HG02623 (cell line): ENCODE data around the gene TBC1D22A.

Source experiments
- ATAC-seq: cut with Tn5 transposase; IDR thresholded peaks from one replicate; pipeline ENCODE4 v1.9.1; 2021; ENCODE audit warnings: moderate library complexity; ENCODE audit not compliant: unreplicated experiment

TBC1D22A gene

DNA sequence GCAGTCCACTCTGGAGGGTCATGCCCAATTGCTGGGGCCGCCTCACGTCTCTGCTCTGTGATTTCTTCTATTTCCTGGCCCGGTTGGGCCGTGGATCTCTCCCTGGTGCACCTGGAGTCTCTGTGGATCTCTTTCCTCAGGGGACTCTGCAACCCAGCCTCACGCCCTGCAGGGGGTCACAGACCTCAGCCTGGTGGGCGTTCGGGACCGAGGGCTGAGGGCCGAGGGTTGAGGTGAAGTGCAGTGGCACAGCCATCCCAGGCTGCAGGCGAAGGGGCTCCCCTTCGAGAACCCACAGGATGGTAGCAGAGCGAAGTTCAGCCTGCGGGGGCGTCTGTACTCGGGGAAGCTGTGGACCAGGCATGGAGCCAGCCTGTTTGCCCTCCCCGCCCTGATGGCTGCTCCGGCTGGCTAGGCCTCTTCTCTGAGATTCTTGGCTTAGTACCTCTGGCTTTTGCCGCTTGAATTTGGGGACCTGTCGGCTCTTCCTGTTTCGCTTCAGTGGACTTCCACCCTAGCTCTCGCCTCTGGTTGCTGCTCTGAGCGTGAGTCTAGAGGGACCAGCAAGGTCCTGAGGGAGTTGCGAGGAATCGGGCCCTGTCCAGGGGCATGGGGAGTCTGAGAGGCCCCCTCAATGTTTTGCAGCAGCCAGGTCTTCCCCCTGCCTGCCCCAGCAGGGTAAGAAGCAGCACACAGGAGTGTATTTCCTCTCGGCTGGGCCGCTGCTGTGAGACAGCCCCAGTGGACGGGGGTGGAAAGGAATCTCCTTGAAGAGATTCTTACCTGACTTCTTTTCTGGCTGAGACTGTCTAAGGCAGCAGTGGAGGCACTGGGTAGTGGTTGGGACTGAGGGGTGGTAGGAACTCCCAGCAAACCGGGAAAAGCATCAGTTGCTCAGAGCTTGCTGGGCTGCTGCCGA is 140.8 kb downstream of the TBC1D22A start:
- ATAC-seq: no peak

DNA sequence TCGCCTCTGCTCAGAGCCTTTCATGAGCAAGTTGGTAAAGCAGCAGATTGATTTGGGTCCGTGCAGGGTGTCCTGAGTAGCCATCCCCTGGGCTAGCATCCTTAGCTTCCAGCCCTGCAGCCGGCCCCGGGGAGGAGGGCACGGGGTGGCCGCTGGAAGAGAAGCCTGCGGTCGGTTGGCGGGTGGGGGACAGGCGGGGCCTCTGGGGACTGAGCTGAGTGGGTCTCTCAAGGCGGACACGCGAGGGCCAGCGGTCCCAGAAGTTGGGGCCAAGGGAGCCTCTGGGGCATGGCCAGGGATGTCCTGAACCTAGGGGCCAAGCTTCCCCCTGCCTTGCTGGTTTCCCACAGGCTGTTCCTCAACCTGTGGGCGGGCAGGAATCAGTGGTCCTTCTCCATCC is 143.0 kb downstream of the TBC1D22A start:
- ATAC-seq: no peak

DNA sequence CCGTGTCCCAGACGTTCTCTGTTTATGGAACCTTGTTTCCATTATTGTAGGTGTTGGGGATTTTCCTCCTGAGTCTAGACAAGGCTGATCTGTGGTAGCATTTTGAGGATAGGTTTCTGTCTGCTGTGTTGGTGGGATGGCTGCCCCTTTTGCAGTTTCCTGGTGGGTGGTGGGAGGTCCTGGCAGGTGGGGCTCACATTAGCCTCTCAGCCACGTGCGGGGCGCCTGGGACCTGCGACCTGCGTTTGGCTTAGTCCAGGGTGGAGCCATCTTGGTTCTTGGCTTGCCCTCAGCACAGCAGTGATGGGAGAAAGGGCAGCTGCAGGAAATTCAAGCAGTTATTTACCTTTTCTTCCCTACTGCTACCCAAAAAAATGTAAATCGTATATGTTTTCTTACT is 143.4 kb downstream of the TBC1D22A start:
- ATAC-seq: no peak

DNA sequence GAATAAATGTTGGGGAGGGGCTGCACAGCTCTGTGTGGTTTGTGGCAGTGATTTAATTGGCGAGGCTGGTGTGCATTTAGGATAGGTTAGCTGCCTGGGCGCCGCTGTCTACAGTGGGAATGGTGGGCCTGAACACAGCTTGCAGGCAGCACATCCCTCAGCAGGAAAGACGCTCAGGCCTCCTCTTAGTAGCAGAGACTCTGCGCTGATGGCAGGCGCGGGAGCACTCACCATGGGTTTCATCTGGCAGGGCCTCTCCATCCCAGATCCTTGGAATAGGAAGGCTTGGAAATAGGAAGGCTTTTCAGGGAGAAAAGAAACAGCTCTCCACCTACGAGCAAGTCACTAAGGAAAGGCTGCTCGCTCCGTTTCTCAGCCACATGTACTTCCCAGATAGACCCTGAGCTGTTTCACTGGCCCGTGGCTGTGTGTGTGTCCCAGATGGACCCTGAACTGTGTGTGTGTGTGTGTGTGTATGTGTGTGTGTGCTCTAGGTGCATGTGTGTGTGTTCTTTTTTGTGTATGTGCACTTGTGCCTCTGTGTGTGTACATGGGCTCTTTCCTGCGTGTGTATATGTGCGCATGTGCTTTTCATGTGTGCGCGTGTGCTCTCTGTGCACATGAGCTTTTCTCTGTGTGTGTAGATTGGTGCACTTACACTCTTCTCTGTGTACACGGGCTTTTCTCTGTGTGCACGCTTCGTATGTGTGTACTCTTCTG is 144.0 kb downstream of the TBC1D22A start:
- ATAC-seq: no peak

DNA sequence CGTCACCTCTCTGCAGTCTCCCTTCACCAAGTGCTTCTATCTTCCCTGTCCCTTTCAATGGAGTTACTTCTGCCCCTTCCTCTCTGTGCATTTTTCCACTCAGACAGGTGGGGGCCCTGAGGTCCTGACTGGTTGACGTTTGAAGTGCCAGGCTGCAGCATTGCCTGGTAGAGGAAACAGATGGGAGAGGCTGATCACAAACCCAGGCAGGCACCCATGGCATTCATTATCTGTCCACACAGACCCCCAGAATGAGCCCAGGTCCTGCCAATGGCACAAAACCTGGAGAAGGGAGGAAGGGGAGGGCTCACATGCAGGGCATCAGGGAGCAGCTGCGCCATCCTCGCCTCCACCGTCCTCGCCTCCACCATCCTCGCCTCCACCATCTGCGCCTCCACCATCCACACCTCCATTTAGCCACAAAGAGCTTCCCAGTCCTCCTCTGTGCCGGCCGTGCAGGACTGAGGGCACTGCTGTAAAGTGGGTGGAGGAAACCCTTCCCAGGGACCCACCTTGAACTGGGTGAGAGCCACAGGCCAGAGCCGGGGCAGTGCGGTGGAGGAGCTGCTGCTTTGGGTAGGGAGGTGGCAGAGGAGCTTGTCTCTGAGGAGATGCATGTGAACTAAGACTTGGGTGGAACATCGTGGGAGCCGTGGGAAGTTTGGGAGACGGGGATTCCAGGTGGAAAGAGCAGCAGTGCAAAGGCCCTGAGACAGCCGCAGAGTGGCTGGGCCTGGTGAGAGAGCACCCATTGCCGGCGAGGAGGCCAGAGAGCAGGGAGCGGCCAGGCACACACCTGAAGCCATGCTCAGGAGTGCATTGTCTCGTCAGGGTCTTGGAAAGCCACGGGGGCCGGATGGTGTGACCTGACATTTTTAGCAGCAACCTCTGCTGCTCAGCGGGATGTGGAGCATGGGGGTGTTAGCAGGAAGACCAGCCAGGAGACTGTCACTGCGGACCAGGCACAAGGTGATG is 145.1 kb downstream of the TBC1D22A start:
- no peak for ATAC-seq

DNA sequence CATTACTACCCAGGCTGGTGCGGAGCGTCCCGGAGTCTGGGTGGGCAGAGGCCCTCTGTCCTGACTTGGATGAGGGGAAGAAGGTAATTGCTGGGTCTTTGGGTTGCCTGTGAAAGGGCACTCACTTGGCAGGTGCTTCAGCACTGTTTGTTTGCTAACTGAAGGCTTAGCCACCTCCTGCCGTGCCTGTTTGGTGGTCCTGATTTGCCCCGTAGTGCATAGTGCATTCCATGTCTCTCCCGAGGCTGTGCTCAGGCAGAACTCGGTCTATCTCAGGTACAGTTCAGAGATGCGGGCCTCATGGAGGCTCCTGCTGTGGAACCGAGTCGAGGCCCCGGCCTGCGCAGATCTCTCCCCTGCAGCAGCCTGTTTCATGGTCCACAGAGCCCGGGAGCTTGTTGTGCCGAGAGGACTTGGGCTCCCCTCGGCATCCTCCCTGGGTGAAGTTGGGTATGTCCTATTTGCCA is 146.2 kb downstream of the TBC1D22A start:
- no peak for ATAC-seq

DNA sequence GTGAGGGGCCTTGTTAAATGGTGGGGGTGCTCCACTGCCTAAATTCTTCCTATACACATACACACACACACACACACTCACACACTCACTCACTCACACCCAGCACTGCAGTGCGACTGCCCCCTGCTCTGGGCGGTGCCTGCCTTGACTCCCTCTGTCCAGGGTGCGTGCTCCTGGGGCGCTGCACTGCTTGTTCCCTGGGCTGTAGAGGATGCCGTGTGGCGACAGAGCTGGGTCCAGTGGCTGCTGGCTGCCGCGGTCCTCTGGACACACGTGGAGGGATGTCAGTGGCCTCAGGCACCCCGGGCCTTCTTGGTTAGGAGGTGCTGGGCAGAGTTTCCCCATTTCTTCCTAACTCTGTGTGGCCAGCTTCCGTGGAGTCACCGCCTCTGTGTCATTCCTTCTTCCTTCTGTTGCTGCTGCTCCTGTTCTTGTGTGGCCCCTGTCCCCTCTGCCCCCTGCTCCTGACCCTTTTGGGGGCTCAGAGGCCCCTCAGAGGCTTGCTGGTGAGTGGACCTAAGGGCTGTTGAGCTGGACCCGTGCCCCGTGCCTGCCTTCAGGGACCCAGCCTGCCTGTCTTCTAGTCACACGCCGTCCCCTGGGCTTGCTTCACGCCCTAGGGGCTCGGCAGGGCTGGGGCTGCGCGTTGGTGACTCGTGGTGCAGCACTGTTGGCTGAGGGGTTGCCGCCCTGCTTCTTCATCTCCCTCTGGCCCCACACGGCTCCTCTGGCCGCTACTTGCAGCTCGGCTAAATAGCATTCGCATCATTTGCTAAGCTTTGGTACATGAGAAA is 147.0 kb downstream of the TBC1D22A start:
- ATAC-seq: no peak

DNA sequence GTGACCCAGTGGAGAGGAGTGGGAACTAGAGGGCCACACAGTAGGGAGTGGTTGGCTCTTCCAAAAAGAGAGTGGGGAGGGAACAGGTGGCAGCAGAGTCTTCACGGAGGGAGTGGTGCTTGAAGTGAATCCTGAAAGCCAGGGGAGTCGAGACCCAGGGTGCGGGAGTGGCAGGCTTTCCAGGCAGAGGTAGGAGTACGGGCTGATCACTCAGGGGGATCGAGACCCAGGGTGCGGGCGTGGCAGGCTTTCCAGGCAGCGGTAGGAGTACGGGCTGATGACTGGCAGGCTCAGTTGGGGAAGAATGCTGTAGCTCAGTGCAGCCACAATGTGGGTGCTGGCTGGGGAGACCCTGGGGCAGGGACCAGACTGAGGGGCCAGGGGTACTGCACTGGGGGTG is 148.2 kb downstream of the TBC1D22A start:
- ATAC-seq: no peak

DNA sequence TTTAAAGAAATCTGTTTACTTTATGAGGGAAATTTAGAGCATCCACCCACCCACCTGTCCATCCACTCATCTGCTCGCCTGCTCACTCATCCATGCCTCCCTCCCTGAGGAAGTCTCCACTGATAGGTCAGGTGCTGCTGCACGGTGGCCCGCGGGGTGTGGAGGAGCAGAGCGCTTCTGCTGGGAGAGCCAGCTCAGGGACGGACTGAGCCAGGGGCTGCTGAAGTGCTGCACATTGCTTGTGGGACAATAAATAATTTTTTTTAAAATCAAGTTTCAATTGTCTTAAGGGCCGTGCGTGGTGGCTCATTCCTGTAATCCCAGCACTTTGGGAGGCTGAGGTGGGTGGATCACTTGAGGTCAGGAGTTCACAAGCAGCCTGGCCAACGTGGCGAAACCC is 148.9 kb downstream of the TBC1D22A start:
- no peak for ATAC-seq

DNA sequence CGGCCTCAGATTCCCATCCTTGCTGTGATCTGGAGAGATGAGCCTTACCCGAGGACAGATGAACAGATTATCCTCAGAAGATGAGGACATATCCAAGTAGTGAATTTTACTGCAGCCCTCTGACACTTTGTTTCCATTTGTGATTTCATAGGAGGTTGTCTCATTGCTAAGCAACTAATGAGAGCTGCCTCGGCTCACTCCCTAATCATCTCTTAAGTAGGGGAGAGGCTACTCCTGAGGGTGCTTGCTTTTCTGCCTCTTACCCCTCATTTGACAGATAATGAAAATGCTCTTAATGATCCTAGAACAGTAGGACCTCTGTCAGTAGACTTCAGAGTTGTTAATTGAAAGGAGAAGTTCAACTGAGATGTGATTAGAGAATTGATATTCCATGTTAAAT is 150.9 kb downstream of the TBC1D22A start:
- no peak for ATAC-seq

DNA sequence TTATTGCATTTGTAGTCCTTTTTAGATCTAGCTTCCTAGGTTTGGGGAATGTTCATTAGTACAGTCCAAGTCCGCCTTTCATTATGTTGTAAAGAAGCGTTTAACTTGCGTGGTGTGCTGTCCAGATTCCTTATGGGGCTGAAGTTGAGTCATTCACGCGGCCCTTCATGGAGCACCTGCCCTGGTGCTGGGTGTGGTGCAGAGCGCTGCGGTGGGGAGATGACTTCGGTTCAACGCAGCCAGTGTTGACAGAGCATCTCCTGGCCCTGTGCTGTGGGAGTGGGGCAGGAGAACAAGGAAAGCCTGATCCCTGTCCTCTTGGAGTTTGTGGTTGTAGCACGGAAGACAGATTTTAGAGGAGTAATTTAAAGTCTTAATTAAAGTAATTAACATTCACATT is 152.0 kb downstream of the TBC1D22A start:
- ATAC-seq: no peak

DNA sequence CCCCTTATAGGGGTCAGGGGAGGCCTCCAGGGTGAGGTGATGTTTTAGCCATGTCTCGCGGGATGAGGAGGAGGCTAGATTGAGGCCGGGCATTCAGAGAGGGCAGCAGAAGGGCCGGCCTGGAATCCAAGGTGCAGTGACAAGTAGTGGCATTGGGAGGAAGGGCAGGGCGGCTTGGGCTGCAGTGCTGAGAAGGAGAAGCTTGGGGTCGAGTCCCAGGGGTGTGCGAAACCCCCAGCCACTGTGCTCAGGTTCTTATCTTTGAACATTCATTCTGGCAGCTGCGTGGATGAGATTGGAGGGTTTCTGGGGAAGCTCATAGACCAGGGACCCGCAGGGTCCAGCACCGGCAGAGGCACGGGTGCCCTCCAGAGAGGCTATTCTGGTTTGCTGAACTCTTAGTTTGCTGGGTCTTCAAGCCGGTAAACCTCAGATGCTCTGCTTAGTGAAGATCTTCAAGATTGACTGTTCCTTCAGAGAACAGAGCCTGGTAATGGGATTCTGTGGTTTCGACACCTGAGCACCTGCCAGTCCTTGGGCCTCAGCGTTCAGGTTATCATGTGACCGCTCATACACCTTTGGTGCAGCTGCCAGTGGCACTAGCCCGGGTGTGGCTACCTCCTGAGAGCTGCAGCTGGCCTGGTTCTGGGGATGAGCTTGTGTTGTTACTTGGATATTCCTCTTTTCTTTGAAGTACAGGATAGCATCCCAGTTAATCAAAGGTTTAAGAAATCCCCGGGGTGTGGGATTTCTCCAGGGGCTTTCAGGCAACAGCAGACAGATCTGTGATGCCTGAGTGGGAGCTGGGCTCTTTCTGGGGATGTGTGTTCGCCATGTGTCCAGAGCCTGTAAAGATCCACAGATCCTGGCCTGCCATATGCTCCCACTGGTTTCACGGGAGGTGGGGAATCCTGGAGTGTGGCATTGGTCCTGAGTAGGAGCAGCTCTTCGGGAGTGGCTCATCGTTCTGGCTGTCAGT is 152.8 kb downstream of the TBC1D22A start:
- ATAC-seq: no peak

DNA sequence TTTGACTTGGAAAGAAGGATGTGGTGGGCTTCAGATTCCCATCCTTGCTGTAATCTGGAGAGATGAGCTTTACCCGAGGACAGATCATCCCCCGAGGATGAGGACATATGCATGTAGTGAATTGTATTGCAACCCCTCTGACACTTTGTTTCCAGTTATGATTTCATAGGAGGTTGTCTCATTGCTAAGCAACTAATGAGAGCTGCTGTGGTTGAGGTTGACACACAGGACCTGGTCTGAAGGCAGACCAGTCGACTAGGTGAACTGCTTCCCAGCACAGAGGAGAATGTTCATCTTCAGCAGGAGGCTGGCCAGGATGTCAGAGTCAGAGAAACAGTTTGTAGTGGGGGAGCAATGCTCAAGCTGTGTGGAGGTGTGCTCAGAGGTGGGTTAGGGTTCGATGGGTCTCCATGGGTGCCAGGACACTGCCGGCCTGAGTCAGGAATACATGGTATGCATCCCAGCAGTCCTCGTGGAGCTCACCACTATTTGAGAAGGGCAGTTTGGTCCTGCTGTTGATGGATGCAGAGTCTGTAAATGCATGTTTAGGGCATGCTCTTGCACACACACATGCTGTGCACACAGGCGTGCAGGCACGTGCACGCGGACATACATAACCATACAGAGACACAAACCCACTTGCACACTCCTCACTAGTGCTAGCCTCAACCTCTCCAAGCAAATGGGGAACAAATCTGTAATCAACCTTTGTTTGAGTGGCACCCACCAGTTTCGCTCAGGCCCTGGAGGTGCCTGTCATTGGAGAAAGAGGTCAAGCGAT is 153.7 kb downstream of the TBC1D22A start:
- ATAC-seq: no peak

DNA sequence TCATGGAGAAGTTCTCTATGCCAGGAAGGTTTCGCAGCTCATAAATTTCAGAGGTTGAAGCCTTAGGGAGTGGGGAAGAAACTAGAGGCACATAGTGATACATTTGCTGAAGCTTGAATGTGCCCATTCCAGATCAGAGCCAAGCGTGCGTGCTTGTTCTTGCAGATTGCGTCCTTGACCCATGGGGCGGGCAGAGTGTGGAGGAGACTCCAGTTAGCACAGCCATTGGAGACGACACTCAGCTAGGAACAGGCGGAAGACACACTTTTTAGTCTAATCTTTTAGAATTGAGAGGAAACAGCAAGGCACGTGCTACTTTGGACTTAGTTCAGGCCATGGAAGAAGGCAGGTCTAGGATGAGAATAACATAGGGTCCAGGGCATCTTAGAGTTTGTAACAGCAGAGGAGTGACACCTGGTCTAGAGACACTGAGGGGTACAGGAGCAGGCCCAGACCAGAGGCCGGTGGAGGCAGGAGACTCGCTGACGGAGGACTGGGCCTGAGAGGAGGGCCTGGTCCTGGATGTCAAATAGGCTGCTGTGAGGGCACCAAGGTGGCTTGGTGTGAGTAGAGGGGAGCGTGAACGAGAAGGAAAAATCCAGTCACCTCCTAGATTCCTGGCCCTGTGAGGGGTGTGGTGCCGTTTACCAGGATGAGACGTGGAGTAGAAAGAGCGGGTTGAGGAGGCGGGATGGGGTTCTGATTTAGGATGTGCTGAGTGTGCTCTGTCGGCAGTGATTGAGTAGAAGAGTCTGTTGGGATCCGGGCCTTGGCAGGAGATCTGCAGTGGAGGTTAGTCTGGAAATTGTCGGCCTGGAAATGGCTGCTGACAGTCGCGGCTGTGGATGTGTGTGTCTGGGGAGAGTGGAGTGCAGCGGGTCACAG is 154.7 kb downstream of the TBC1D22A start:
- no peak for ATAC-seq

DNA sequence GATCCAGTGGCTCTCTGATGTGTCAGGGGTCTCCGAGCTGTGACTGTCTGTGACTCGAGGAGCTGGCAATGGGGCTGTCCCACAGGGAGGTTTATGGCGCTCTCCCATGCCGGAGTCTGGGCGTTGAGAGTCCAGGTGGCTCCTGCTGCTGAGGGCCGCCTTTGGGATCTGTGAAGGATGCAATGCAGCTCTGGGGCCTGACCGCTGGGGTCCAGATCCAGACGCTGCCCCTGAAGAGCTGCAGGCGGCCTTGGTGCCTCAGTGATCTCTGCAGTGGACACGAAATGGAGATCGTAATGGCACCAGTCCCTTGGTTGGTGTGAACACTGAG is 155.3 kb downstream of the TBC1D22A start:
- no peak for ATAC-seq

DNA sequence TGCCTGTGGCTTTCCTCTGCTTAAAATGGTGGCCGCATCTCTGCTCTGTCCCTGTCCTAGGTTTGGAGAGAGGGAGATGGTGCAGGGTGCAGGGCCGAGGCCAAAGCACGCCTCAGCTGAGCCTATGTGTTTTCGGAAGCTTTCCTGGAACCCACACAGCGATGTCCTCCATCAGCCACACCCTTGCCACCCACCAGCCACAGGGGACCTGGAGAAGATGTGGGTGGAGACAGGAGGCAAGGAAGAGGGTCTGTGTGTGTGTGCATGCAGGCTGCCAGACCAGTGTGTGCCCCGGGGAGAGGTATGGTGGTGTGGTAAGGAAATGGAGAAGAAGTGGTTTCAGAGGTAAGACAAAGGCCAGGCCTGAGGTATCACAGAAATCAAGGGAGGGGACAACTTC is 155.7 kb downstream of the TBC1D22A start:
- no peak for ATAC-seq

DNA sequence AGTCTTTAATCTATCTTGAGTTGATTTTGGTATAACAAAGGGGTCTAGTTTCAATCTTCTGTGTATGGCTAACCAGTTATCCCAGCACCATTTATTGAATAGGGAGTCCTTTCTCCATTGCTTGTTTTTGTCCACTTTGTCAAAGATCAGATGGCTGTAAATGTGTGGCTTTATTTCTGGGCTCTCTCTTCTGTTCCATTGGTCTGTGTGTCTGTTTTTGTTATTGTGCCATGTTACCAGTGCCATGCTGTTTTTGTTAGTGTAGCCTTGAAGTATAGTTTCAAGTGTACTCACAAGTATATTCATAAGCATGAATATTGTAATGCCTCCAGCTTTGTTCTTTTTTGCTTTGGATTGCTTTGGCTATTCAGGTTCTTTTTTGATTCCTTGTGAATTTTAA is 159.6 kb downstream of the TBC1D22A start:
- no peak for ATAC-seq
